ENCODE measurements around the gene SRRT. TPM values are rescaled to one million over a fixed set of nuclear protein-coding genes. Genes with fewer than 3 reads are reported as not detected.

SRRT gene
- total and polyA plus RNA-seq, 2 donors (not counting 3 experiments of a cell fraction or from before 2014, with no cell fraction given): 58.6 to 199 TPM

GRCh38 chr7:100859856-100860255, 15.0 kb upstream of the SRRT start:
- no peaks in the 10 kb centered on the region for H3K9me3 ChIP-seq (replicated peaks; ENCODE audit: control insufficient read depth, insufficient read depth, low read length)
- peaks cover 5 to 11% of the 10 kb centered on the region in 2 experiments for H3K36me3 ChIP-seq (ENCODE audit: control insufficient read depth in 2 of 2, extremely low read depth in 1 of 2, insufficient read depth in 2 of 2, low read length in 2 of 2)
- intact Hi-C loops (cut with micrococcal nuclease) (loop anchor here (10.0 kb wide), 1 partner anchor 275 kb away; the partner anchor contains the start of genes FBXO24 and LRCH4), dilution Hi-C loops (cut with MboI; ENCODE audit: extremely low pct_ligation_motif_present, low sequenced_read_pairs) (no loop called here)
- FAIRE-seq (no peak), DNase-seq (ENCODE audit: low read depth, low spot score) (no peak)
- ChIA-PET CTCF (no interaction called here), POLR2A (no interaction called here)
- H2AFZ ChIP-seq (ENCODE audit: low read depth, low read length): no peak overlapping the region
- H3K4me2 ChIP-seq (ENCODE audit: insufficient read depth, low read length): no peak overlapping the region
- H3K27ac ChIP-seq (ENCODE audit: insufficient read depth, low read depth, low read length): no peak overlapping the region
- H3K27me3 ChIP-seq (ENCODE audit: control insufficient read depth in 2 of 2, insufficient read depth in 2 of 2, low read length in 2 of 2): no peaks in the 10 kb centered on the region
- no peak overlapping the region for H3K9ac ChIP-seq (replicated peaks; ENCODE audit: extremely low read depth, insufficient read depth, low read length)
- H3K9me1 ChIP-seq (replicated peaks; ENCODE audit: control insufficient read depth, extremely low read depth, insufficient read depth, low read length): no peaks in the 10 kb centered on the region
- H3K4me3 ChIP-seq (replicated peaks in 1 of 3; ENCODE audit: insufficient read depth in 1 of 3, low read depth in 1 of 3, low read length in 3 of 3): no peak overlapping the region
- no peaks in the 10 kb centered on the region for H4K20me1 ChIP-seq (replicated peaks; ENCODE audit: control insufficient read depth, extremely low read depth, insufficient read depth, low read length)
- H3K79me2 ChIP-seq (ENCODE audit: control insufficient read depth, insufficient read depth, low read length): no peaks in the 10 kb centered on the region
- TF ChIP-seq GATA2 (IDR thresholded peaks at IDR 0.05; ENCODE audit: insufficient read depth, insufficient read length, low read depth, low read length) (no peak), POLR2A (IDR thresholded peaks at IDR 0.05; ENCODE audit: low read depth, low read length) (no peak)
- H3K4me1 ChIP-seq (ENCODE audit: control insufficient read depth, extremely low read depth, insufficient read depth, low read length): peaks cover 10% of the 10 kb centered on the region
- BruUV-seq (replicated peaks): no TSS peak

- H3K79me2 ChIP-seq (ENCODE audit: control insufficient read depth, insufficient read depth, low read length): no peaks in the 10 kb centered on the region
- H3K4me3 ChIP-seq (replicated peaks in 1 of 3; ENCODE audit: insufficient read depth in 1 of 3, low read depth in 1 of 3, low read length in 3 of 3): no peak overlapping the region
- POLR2A ChIA-PET: interaction anchor here (0.7 kb wide), 1 partner anchor 14 kb away, joined by 3 read pairs; the partner anchor contains the start of gene SRRT
- FAIRE-seq (no peak), DNase-seq (ENCODE audit: low read depth, low spot score) (no peak)
- TF ChIP-seq CTCF (IDR thresholded peaks at IDR 0.05; ENCODE audit: extremely low read depth in 1 of 2, insufficient read depth in 1 of 2, low read depth in 1 of 2, low read length in 2 of 2) (no peak), MAX (IDR thresholded peaks at IDR 0.05; ENCODE audit: insufficient read depth, insufficient read length) (no peak), POLR2A (IDR thresholded peaks at IDR 0.05; ENCODE audit: low read depth, low read length) (no peak), EZH2 (IDR thresholded peaks at IDR 0.05; ENCODE audit: borderline replicate concordance, low read depth, low read length, severe bottlenecking) (no peak), POLR2AphosphoS5 (IDR thresholded peaks at IDR 0.05; ENCODE audit: insufficient read depth, low read depth, low read length) (no peak), GATA2 (IDR thresholded peaks at IDR 0.05; ENCODE audit: insufficient read depth, insufficient read length, low read depth, low read length) (no peak), MYC (IDR thresholded peaks at IDR 0.05; ENCODE audit: low read depth, low read length) (no peak), FOS (IDR thresholded peaks at IDR 0.05; ENCODE audit: borderline replicate concordance, insufficient read depth, low read length) (no peak), JUN (IDR thresholded peaks at IDR 0.05; ENCODE audit: borderline replicate concordance, insufficient read depth, insufficient read length, low read depth) (no peak)
- H3K9me3 ChIP-seq (replicated peaks; ENCODE audit: control insufficient read depth, insufficient read depth, low read length): no peaks in the 10 kb centered on the region
- H3K27me3 ChIP-seq (ENCODE audit: control insufficient read depth in 2 of 2, insufficient read depth in 2 of 2, low read length in 2 of 2): no peaks in the 10 kb centered on the region
- H3K9me1 ChIP-seq (replicated peaks; ENCODE audit: control insufficient read depth, extremely low read depth, insufficient read depth, low read length): no peaks in the 10 kb centered on the region
- H4K20me1 ChIP-seq (replicated peaks; ENCODE audit: control insufficient read depth, extremely low read depth, insufficient read depth, low read length): no peaks in the 10 kb centered on the region
- no peak overlapping the region for H3K4me2 ChIP-seq (ENCODE audit: insufficient read depth, low read length)
- dilution Hi-C loops (cut with MboI; ENCODE audit: extremely low pct_ligation_motif_present, low sequenced_read_pairs): no loop called here
- BruUV-seq (replicated peaks): no TSS peak
- CTCF ChIA-PET: interaction anchor here (1.1 kb wide), 1 partner anchor 9 kb away, joined by 6 read pairs; the partner anchor contains the start of gene SLC12A9
- peaks cover 18% of the 10 kb centered on the region for H3K4me1 ChIP-seq (ENCODE audit: control insufficient read depth, extremely low read depth, insufficient read depth, low read length)
- peaks cover 5 to 7% of the 10 kb centered on the region in 2 experiments for H3K36me3 ChIP-seq (ENCODE audit: control insufficient read depth in 2 of 2, extremely low read depth in 1 of 2, insufficient read depth in 2 of 2, low read length in 2 of 2)
- H3K27ac ChIP-seq (ENCODE audit: insufficient read depth, low read depth, low read length): no peak overlapping the region
- intact Hi-C loops (cut with micrococcal nuclease): loop anchor here (10.0 kb wide), 1 partner anchor 276 kb away; the partner anchor contains the start of genes FBXO24 and LRCH4
- no peak overlapping the region for H2AFZ ChIP-seq (ENCODE audit: low read depth, low read length)
- H3K9ac ChIP-seq (replicated peaks; ENCODE audit: extremely low read depth, insufficient read depth, low read length): no peak overlapping the region
These were observed 13.9 kb upstream of the SRRT start for GRCh38 chr7:100860702-100861615.
